Trophoblast cell (in vitro differentiated cells and primary cell): ENCODE measurements around the gene ACAD10.
"Not testable (repeated sequence)": the region's sequence is repeated elsewhere in the genome, so short reads cannot be mapped to it uniquely, and the experiment has no call there.

Source experiments
- DNase-seq, 2 donors: peaks; one replicate each; pipeline ENCODE4 v3.0.0-alpha.2; 2016
- H2AFZ ChIP-seq: 2 replicates; pipeline ENCODE4 v1.6.1; 2013; ENCODE audit warnings: low read length, moderate library complexity, mild to moderate bottlenecking; ENCODE audit not compliant: insufficient read depth, poor library complexity
- H2AK5ac ChIP-seq: 2 replicates; pipeline ENCODE4 v1.6.1; 2013; ENCODE audit warnings: mild to moderate bottlenecking, low read length
- H2BK120ac ChIP-seq: 2 replicates; pipeline ENCODE4 v1.6.1; 2013; ENCODE audit warnings: low read length, mild to moderate bottlenecking, moderate library complexity; ENCODE audit not compliant: insufficient read depth, poor library complexity
- H2BK12ac ChIP-seq: 2 replicates; pipeline ENCODE4 v1.6.1; 2013; ENCODE audit warnings: mild to moderate bottlenecking, low read length, moderate library complexity
- H2BK5ac ChIP-seq: 2 replicates; pipeline ENCODE4 v1.6.1; 2013; ENCODE audit warnings: low read length, low read depth, moderate library complexity, mild to moderate bottlenecking; ENCODE audit not compliant: poor library complexity
- H3K14ac ChIP-seq: 2 replicates; pipeline ENCODE4 v1.6.1; 2013; ENCODE audit warnings: mild to moderate bottlenecking, low read length
- H3K18ac ChIP-seq: 2 replicates; pipeline ENCODE4 v1.6.1; 2013; ENCODE audit warnings: mild to moderate bottlenecking, low read length
- H3K23ac ChIP-seq: 2 replicates; pipeline ENCODE4 v1.6.1; 2013; ENCODE audit warnings: low read length
- H3K27ac ChIP-seq: 2 replicates; pipeline ENCODE4 v1.5.1; 2013; ENCODE audit warnings: low read depth, mild to moderate bottlenecking, inconsistent platforms, low read length, moderate library complexity
- H3K27me3 ChIP-seq: 2 replicates; pipeline ENCODE4 v1.6.1; 2013; ENCODE audit warnings: inconsistent platforms, mild to moderate bottlenecking, low read length, moderate library complexity; ENCODE audit not compliant: insufficient read depth
- H3K36me3 ChIP-seq, 2 experiments: 1 replicate in 1 of 2; 2 replicates in 1 of 2; pipeline ENCODE4 v1.6.1; 2013; ENCODE audit warnings: low read length in 2 of 2, mild to moderate bottlenecking in 2 of 2, moderate library complexity in 1 of 2; ENCODE audit not compliant: insufficient read depth in 2 of 2, control insufficient read depth in 1 of 2
- H3K4ac ChIP-seq: 2 replicates; pipeline ENCODE4 v1.6.1; 2013; ENCODE audit warnings: low read depth, mild to moderate bottlenecking, low read length, moderate library complexity
- H3K4me1 ChIP-seq, 2 experiments: 1 replicate in 1 of 2; 2 replicates in 1 of 2; pipeline ENCODE4 v1.6.1; 2013; ENCODE audit warnings: low read length in 2 of 2, mild to moderate bottlenecking in 2 of 2, moderate library complexity in 1 of 2; ENCODE audit not compliant: insufficient read depth in 2 of 2, control insufficient read depth in 1 of 2
- H3K4me2 ChIP-seq: 2 replicates; pipeline ENCODE4 v1.6.1; 2013; ENCODE audit warnings: inconsistent platforms, mild to moderate bottlenecking, low read length, moderate library complexity
- H3K4me3 ChIP-seq: 2 replicates; pipeline ENCODE4 v1.5.1; 2013; ENCODE audit warnings: mild to moderate bottlenecking, low read depth, low read length, inconsistent platforms
- H3K79me1 ChIP-seq: one replicate; pipeline ENCODE4 v1.6.1; 2013; ENCODE audit warnings: low read length
- H3K79me2 ChIP-seq: 2 replicates; pipeline ENCODE4 v1.6.1; 2013; ENCODE audit warnings: low read length, mild to moderate bottlenecking; ENCODE audit not compliant: control insufficient read depth, insufficient read depth, poor library complexity
- H3K9ac ChIP-seq: 2 replicates; pipeline ENCODE4 v1.6.1; 2013; ENCODE audit warnings: mild to moderate bottlenecking, low read length
- H3K9me3 ChIP-seq: 2 replicates; pipeline ENCODE4 v1.6.1; 2013; ENCODE audit warnings: low read depth, mild to moderate bottlenecking, control low read depth, inconsistent platforms, low read length; ENCODE audit not compliant: insufficient read depth
- H4K12ac ChIP-seq: 2 replicates; pipeline ENCODE4 v1.6.1; 2013; ENCODE audit warnings: low read depth, mild to moderate bottlenecking, low read length, moderate library complexity
- H4K8ac ChIP-seq: 2 replicates; pipeline ENCODE4 v1.6.1; 2013; ENCODE audit warnings: low read depth, mild to moderate bottlenecking, low read length, moderate library complexity
- H4K91ac ChIP-seq: one replicate; pipeline ENCODE4 v1.6.1; 2013; ENCODE audit warnings: low read depth, mild to moderate bottlenecking, low read length, moderate library complexity
- WGBS: extraction: QIAGEN DNeasy Blood & Tissue Kit; methylation state at CpG from one replicate; pipeline ENCODE4 v1.1.7; 2013; ENCODE audit warnings: missing lambda C conversion rate; ENCODE audit not compliant: insufficient read length, insufficient coverage; ENCODE audit errors: extremely low coverage; 5-methylcytosine and 5-hydroxymethylcytosine counted together

ACAD10 gene

DNA sequence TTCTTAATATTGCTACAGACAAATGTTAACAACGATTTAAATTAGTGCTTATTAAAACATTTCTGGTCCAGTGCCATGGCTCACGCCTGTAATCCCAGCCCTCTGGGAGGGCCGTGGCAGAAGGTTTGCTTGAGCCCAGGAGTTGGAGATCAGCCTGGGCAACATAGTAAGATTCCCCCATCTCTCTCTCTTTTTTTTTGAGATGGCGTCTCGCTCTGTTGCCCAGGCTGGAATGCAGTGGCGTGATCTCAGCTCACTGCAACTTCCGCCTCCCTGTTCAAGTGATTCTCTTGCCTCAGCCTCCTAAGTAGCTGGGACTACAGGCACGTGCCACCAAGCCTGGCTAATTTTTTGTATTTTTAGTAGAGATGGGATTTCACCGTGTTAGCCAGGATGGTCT lies 33.3 kb upstream of the ACAD10 start:
- not testable (repeated sequence) for H2BK5ac ChIP-seq, H3K27ac ChIP-seq, H3K4me3 ChIP-seq, H2BK120ac ChIP-seq, H2BK12ac ChIP-seq, H3K9ac ChIP-seq, H3K4me2 ChIP-seq, H3K9me3 ChIP-seq, H4K91ac ChIP-seq, H3K27me3 ChIP-seq, H2AFZ ChIP-seq, H3K23ac ChIP-seq, H4K12ac ChIP-seq, H3K79me1 ChIP-seq, H3K4ac ChIP-seq, H4K8ac ChIP-seq, H3K14ac ChIP-seq, H3K4me1 ChIP-seq, H3K79me2 ChIP-seq, H3K18ac ChIP-seq, H2AK5ac ChIP-seq
- peak; percentile 22 to 53 for DNase-seq
- peaks cover 34 to 46% of the 10 kb centered on the region in 2 experiments for H3K36me3 ChIP-seq
- WGBS, result no CpG with 5 or more reads among the region's 9 CpGs

DNA sequence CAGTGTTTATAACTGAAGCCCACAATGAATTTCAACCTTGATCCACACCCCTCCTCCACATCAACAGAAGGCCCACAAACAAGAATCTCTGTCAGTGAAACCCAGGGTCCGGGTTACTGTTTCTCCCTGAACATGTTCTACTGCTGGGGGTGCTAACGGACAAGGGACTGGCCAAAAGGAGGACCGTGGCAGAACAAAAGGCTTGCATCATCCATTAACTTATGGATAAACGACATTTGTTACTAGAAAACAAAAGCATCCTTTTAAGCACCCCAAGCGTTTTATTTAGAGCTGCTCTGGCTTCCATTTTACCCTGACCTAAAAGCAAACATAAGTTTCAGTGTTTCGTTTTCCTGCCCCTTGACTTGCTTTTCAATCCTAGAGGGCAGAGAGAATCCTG lies 32.3 kb upstream of the ACAD10 start:
- Histone ChIP-seq H3K79me1 (no peaks in the 10 kb centered on the region), H2AFZ (no peak overlapping the region), H3K4ac (no peak overlapping the region), H3K9me3 (no peaks in the 10 kb centered on the region), H2BK5ac (no peak overlapping the region), H4K91ac (no peak overlapping the region), H4K8ac (no peak overlapping the region), H4K12ac (no peak overlapping the region), H3K23ac (no peak overlapping the region), H2BK12ac (no peak overlapping the region), H3K4me3 (no peak overlapping the region), H3K36me3 (peaks cover 38 to 50% of the 10 kb centered on the region in 2 experiments), H2BK120ac (no peak overlapping the region), H3K79me2 (no peaks in the 10 kb centered on the region), H3K27ac (no peak overlapping the region), H3K27me3 (no peaks in the 10 kb centered on the region), H3K9ac (peak overlapping the region; percentile 63), H3K14ac (no peak overlapping the region), H3K4me2 (no peak overlapping the region), H3K4me1 (no peaks in the 10 kb centered on the region), H3K18ac (no peak overlapping the region), H2AK5ac (no peak overlapping the region)
- no CpG with 5 or more reads among the region's 6 CpGs for WGBS
- no peak for DNase-seq

DNA sequence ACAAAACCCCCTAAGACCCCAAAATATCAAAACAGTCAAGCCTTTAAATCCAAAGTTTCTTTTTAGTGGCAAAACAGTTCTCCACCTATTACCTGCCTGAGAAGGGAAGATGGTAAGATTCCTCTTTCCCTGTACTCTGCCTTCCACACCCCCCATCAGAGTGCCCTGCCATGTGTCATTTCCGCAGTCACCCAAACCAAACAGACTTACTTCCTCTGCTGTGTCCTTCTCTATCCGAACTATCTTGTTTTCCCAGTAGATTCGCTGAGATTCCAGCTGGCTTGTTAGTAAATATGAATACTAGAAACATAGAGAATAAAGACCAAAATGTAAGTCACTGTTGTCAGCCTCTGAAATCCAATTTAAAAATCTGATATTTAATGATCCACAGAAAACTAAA lies 30.5 kb upstream of the ACAD10 start:
- Histone ChIP-seq H2BK120ac (no peak overlapping the region), H3K79me2 (no peaks in the 10 kb centered on the region), H3K79me1 (no peaks in the 10 kb centered on the region), H4K8ac (no peak overlapping the region), H4K12ac (no peak overlapping the region), H2AFZ (no peak overlapping the region), H3K4me3 (no peak overlapping the region), H3K4me2 (no peak overlapping the region), H2AK5ac (no peak overlapping the region), H3K9ac (no peak overlapping the region), H3K27ac (no peak overlapping the region), H3K4ac (no peak overlapping the region), H3K27me3 (no peaks in the 10 kb centered on the region), H3K14ac (no peak overlapping the region), H2BK12ac (no peak overlapping the region), H3K18ac (no peak overlapping the region), H3K36me3 (peaks cover 39 to 51% of the 10 kb centered on the region in 2 experiments), H2BK5ac (no peak overlapping the region), H4K91ac (no peak overlapping the region), H3K4me1 (no peaks in the 10 kb centered on the region), H3K23ac (no peak overlapping the region), H3K9me3 (no peaks in the 10 kb centered on the region)
- no peak for DNase-seq
- WGBS, result no CpG with 5 or more reads among the region's 3 CpGs

DNA sequence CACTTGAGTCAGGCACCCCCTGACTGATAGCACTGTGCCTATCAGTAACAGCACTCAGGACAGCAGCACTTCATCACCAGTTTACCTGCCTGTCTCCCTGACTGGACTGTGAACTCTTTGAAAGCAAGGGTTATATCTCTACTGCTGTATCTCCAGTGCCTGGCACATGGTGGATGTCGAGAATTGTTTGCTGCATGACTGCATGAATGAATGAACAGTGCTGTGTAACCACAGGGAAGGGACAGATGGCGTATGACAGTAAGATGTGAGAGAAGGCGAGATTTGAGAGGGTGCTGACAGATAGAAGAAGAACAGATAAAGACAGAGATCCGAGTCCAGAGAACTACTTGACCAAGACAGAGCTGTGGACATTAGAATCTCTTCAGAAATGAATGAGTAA lies 29.8 kb upstream of the ACAD10 start:
- no peaks in the 10 kb centered on the region for H3K27me3 ChIP-seq
- no peak overlapping the region for H4K91ac ChIP-seq
- no peaks in the 10 kb centered on the region for H3K9me3 ChIP-seq
- H3K4me3 ChIP-seq, result no peak overlapping the region
- no peak overlapping the region for H3K23ac ChIP-seq
- H3K18ac ChIP-seq, result no peak overlapping the region
- H3K14ac ChIP-seq, result no peak overlapping the region
- H4K12ac ChIP-seq, result no peak overlapping the region
- H3K79me2 ChIP-seq, result no peaks in the 10 kb centered on the region
- WGBS, result 100% methylated on average over 2 of the region's 4 CpGs
- H2BK120ac ChIP-seq, result no peak overlapping the region
- no peak for DNase-seq
- no peaks in the 10 kb centered on the region for H3K4me1 ChIP-seq
- H3K9ac ChIP-seq, result no peak overlapping the region
- H3K79me1 ChIP-seq, result no peaks in the 10 kb centered on the region
- H3K36me3 ChIP-seq, result peaks cover 37 to 49% of the 10 kb centered on the region in 2 experiments
- H3K4ac ChIP-seq, result no peak overlapping the region
- no peak overlapping the region for H2AK5ac ChIP-seq
- H2BK5ac ChIP-seq, result no peak overlapping the region
- no peak overlapping the region for H2AFZ ChIP-seq
- H3K4me2 ChIP-seq, result no peak overlapping the region
- no peak overlapping the region for H4K8ac ChIP-seq
- no peak overlapping the region for H2BK12ac ChIP-seq
- H3K27ac ChIP-seq, result no peak overlapping the region
